SK-N-SH (cell line): ENCODE results near the gene PLCB1. TPM values are rescaled to one million over a fixed set of nuclear protein-coding genes. Genes with fewer than 3 reads are reported as not detected.

ENCODE experiments used
- CTCF ChIA-PET: fragments of 300-600, 350-600 bp; formaldehyde crosslinking; extraction: SDS; loops from one replicate; lab custom pipeline; 2021; lab: Yijun Ruan, JAX
- POLR2A ChIA-PET: fragments of 350-600 bp; sonication (Branson Sonifier 250); formaldehyde crosslinking; extraction: SDS; loops from one replicate; lab custom pipeline; 2020; ENCODE audit warnings: antibody characterized with exemption, inconsistent platforms; lab: Yijun Ruan, JAX
- DNase-seq: peaks from one replicate; pipeline ENCODE4 v3.0.0; 2012
- H2AFZ ChIP-seq: fragments of 200-600 bp; sonication (generic); 2 replicates; pipeline ENCODE4 v1.8.1; 2016; ENCODE audit warnings: antibody characterized with exemption, mild to moderate bottlenecking, low read depth
- H3F3A ChIP-seq: fragments of 200-600 bp; sonication (generic); replicated peaks from 2 replicates; pipeline ENCODE3; 2016; ENCODE audit warnings: antibody characterized with exemption, mild to moderate bottlenecking; ENCODE audit not compliant: insufficient read depth
- H3K27ac ChIP-seq, 2 experiments: fragments of 200-500 bp in 1 of 2; fragments of 200-600 bp in 1 of 2; sonication (Bioruptor generic) in 1 of 2; sonication (generic), shearing (Covaris generic) in 1 of 2; 2 replicates each; pipeline versions ENCODE4 v1.5.1 to v1.6.1; 2014 to 2016; ENCODE audit warnings: low read depth in 2 of 2, inconsistent platforms in 1 of 2, low read length in 1 of 2, mild to moderate bottlenecking in 1 of 2, mixed read lengths in 1 of 2
- H3K27me3 ChIP-seq: fragments of 200-600 bp; sonication (generic), shearing (Covaris generic); 2 replicates; pipeline ENCODE4 v1.6.1; 2016; ENCODE audit warnings: mixed run types; ENCODE audit not compliant: insufficient read depth
- H3K36me3 ChIP-seq, 2 experiments: fragments of 200-500 bp in 1 of 2; fragments of 200-600 bp in 1 of 2; sonication (Bioruptor generic) in 1 of 2; sonication (generic) in 1 of 2; replicated peaks in 1 of 2; 2 replicates each; pipeline versions ENCODE3 to v1.5.1; 2014 to 2016; ENCODE audit warnings: low read length in 1 of 2, mild to moderate bottlenecking in 1 of 2; ENCODE audit not compliant: insufficient read depth in 2 of 2, control insufficient read depth in 1 of 2
- H3K4me1 ChIP-seq, 2 experiments: fragments of 200-500 bp in 1 of 2; fragments of 200-600 bp in 1 of 2; sonication (Bioruptor generic) in 1 of 2; sonication (generic), shearing (Covaris generic) in 1 of 2; 2 replicates each; pipeline versions ENCODE4 v1.5.1 to v1.6.1; 2014 to 2016; ENCODE audit warnings: low read depth in 1 of 2, low read length in 1 of 2, mixed run types in 1 of 2; ENCODE audit not compliant: insufficient read depth in 2 of 2, control insufficient read depth in 1 of 2
- H3K4me2 ChIP-seq: fragments of 200-600 bp; sonication (generic), shearing (Covaris generic); 2 replicates; pipeline ENCODE4 v1.6.1; 2017; ENCODE audit warnings: mixed run types
- H3K4me3 ChIP-seq, 2 experiments: fragments of 200-500 bp in 1 of 2; fragments of 200-600 bp in 1 of 2; sonication (Bioruptor generic) in 1 of 2; sonication (generic), shearing (Covaris generic) in 1 of 2; 2 replicates each; pipeline versions ENCODE4 v1.5.1 to v1.8.1; 2014 to 2016; ENCODE audit warnings: low read depth in 2 of 2, inconsistent platforms in 1 of 2, low read length in 1 of 2, mild to moderate bottlenecking in 1 of 2, mixed read lengths in 1 of 2, moderate library complexity in 1 of 2
- H3K79me2 ChIP-seq: fragments of 200-600 bp; sonication (generic); 2 replicates; pipeline ENCODE4 v1.8.1; 2017; ENCODE audit warnings: mild to moderate bottlenecking; ENCODE audit not compliant: insufficient read depth
- H3K9ac ChIP-seq: fragments of 200-600 bp; sonication (generic); 2 replicates; pipeline ENCODE4 v1.6.1; 2017; ENCODE audit warnings: mixed run types
- H3K9me2 ChIP-seq: fragments of 200-600 bp; sonication (generic); 2 replicates; pipeline ENCODE4 v1.6.1; 2017; ENCODE audit warnings: mixed run types
- H3K9me3 ChIP-seq: fragments of 200-600 bp; sonication (generic); 2 replicates; pipeline ENCODE4 v1.6.1; 2017; ENCODE audit warnings: mixed run types, mild to moderate bottlenecking, moderate library complexity
- H4K20me1 ChIP-seq: fragments of 200-600 bp; sonication (generic); 2 replicates; pipeline ENCODE4 v1.6.1; 2017; ENCODE audit warnings: mild to moderate bottlenecking, mixed run types; ENCODE audit not compliant: insufficient read depth
- CHD2 ChIP-seq: fragments of 150-350 bp; IDR thresholded peaks from 2 replicates; pipeline ENCODE4 v1.6.1; 2018; ENCODE audit warnings: low read length; ENCODE audit not compliant: partially characterized antibody
- CTCF ChIP-seq: fragments of 200-600 bp; sonication (generic); IDR thresholded peaks from 2 replicates; pipeline ENCODE4 v1.6.1; 2017; ENCODE audit warnings: antibody characterized with exemption, mild to moderate bottlenecking, moderate library complexity
- ELF1 ChIP-seq: IDR thresholded peaks from 2 replicates; pipeline ENCODE4 v1.4.0; 2012
- FOXJ3 ChIP-seq: sonication (generic); formaldehyde crosslinking; IDR thresholded peaks from 2 replicates; pipeline ENCODE4 v1.5.1; 2020; ENCODE audit warnings: mild to moderate bottlenecking, missing genetic modification reagents
- GATA2 ChIP-seq: sonication (generic); formaldehyde crosslinking; IDR thresholded peaks from 2 replicates; pipeline ENCODE4 v1.5.0; 2020; ENCODE audit warnings: mild to moderate bottlenecking, missing genetic modification reagents
- POLR2AphosphoS5 ChIP-seq: IDR thresholded peaks from 2 replicates; pipeline ENCODE4 v1.6.1; 2012; ENCODE audit warnings: low read depth, low read length
- RXRA ChIP-seq: IDR thresholded peaks from 2 replicates; pipeline ENCODE4 v1.4.0; 2012; ENCODE audit warnings: low read depth, mild to moderate bottlenecking, borderline replicate concordance
- SIN3A ChIP-seq: IDR thresholded peaks from 2 replicates; pipeline ENCODE4 v1.6.1; 2012; ENCODE audit warnings: low read depth, mild to moderate bottlenecking, low read length, moderate library complexity, borderline replicate concordance
- TCF12 ChIP-seq: IDR thresholded peaks from 2 replicates; pipeline ENCODE4 v1.4.0; 2012
- TEAD4 ChIP-seq: IDR thresholded peaks from 2 replicates; pipeline ENCODE4 v1.4.0; 2012; ENCODE audit warnings: mild to moderate bottlenecking, borderline replicate concordance; ENCODE audit not compliant: insufficient read depth
- WGBS: methylation state at CpG from one replicate; pipeline ENCODE4 v1.1.6; 2017; ENCODE audit warnings: low lambda C conversion rate; 5-methylcytosine and 5-hydroxymethylcytosine counted together
- polyA plus RNA-seq, 3 experiments: library from polyadenylated mRNA; depleted of rRNA; stranded (reverse); fragments of >200 nt; gene quantifications; 2 replicates each; pipeline ENCODE4 v1.2.3, GENCODE V29; 2012

Gene PLCB1
- polyA plus RNA-seq, 1 of the 3 experiments (the other 2 are of a cell fraction) = 10.5 TPM

- TF ChIP-seq CTCF (no peak), RXRA (no peak)
- TF ChIP-seq, all 33 proteins: peak for 0
Observed at GRCh38 chr20:8395956-8396355, 263.9 kb downstream of the PLCB1 start (continued).

GRCh38 chr20:8398263-8399051 lies 266.4 kb downstream of the PLCB1 start:
- Histone ChIP-seq H2AFZ (no peak overlapping the region), H3K79me2 (0 out of 2 replicates have a peak, but pooled peaks cover 12% of the 10 kb centered on the region), H3K9me2 (no peaks in the 10 kb centered on the region), H3K36me3 (no peaks in the 10 kb centered on the region), H3F3A (no peaks in the 10 kb centered on the region), H3K9me3 (no peaks in the 10 kb centered on the region), H3K4me3 (no peak overlapping the region), H3K4me1 (peaks cover 0 to 15% of the 10 kb centered on the region in 2 experiments; a peak in 2 of 4 replicates), H4K20me1 (no peaks in the 10 kb centered on the region), H3K9ac (no peak overlapping the region), H3K4me2 (no peak overlapping the region), H3K27ac (no peak overlapping the region), H3K27me3 (no peaks in the 10 kb centered on the region)
- no peak for DNase-seq
- 90% methylated on average over 6 of the region's 6 CpGs for WGBS
- TF ChIP-seq ELF1 (no peak), CTCF (peak; percentile 22; the same call in 1 of the 2 replicates)
- ChIA-PET POLR2A (no interaction called here), CTCF (no interaction called here)

- no peaks in the 10 kb centered on the region for H4K20me1 ChIP-seq
- H3K79me2 ChIP-seq = 0 out of 2 replicates have a peak, but pooled peaks cover 9% of the 10 kb centered on the region
- no peak for DNase-seq
- H3K27ac ChIP-seq = no peak overlapping the region; a peak in 1 of 4 replicates
- TF ChIP-seq FOXJ3 (CRISPR knock-in tag) = no peak
- TF ChIP-seq SIN3A = no peak
- TF ChIP-seq GATA2 (CRISPR knock-in tag) = no peak
- TF ChIP-seq CHD2 = no peak
- no peak for TF ChIP-seq TEAD4
- TF ChIP-seq TCF12 = no peak
- no peak for TF ChIP-seq POLR2AphosphoS5
- TF ChIP-seq RXRA = no peak
- H3K4me2 ChIP-seq = no peak overlapping the region
- H3K36me3 ChIP-seq = no peaks in the 10 kb centered on the region
- H3K27me3 ChIP-seq = no peaks in the 10 kb centered on the region
- H3K9me2 ChIP-seq = no peaks in the 10 kb centered on the region
- peaks cover 0 to 15% of the 10 kb centered on the region in 2 experiments; a peak in 3 of 4 replicates for H3K4me1 ChIP-seq
- ChIA-PET POLR2A (no interaction called here), CTCF (interaction anchor here (1.6 to 2.0 kb wide), 2 partner anchors 40 to 356 kb away, joined by 3 to 4 read pairs; no protein-coding TSS in a partner anchor)
- H3F3A ChIP-seq = no peaks in the 10 kb centered on the region
- H2AFZ ChIP-seq = no peak overlapping the region
- no peak overlapping the region for H3K4me3 ChIP-seq
- H3K9ac ChIP-seq = no peak overlapping the region
- no peaks in the 10 kb centered on the region for H3K9me3 ChIP-seq
Observed at GRCh38 chr20:8399947-8400346, 267.9 kb downstream of the PLCB1 start.
